NB4 (cell line): ENCODE results near the gene GXYLT2.
A peak's percentile ranks its signal among the peaks of the same experiment; 100 is the strongest.

Source experiments
- DNase-seq: peaks from one replicate; pipeline ENCODE4 v3.0.0; 2010; ENCODE audit warnings: low read depth
- H3K4me3 ChIP-seq: one replicate; pipeline ENCODE4 v1.5.1; 2011; ENCODE audit warnings: mild to moderate bottlenecking, low read depth, low read length, moderate library complexity
- CTCF ChIP-seq: IDR thresholded peaks from one replicate; pipeline ENCODE4 v1.5.1; 2012; ENCODE audit warnings: low read depth, low read length
- MAX ChIP-seq: IDR thresholded peaks from 2 replicates; pipeline ENCODE4 v1.6.1; 2011; ENCODE audit warnings: low read depth, low read length
- MYC ChIP-seq: IDR thresholded peaks from 2 replicates; pipeline ENCODE4 v1.6.1; 2011; ENCODE audit warnings: low read depth, low read length
- POLR2A ChIP-seq: IDR thresholded peaks from 2 replicates; pipeline ENCODE4 v1.6.1; 2011; ENCODE audit warnings: mild to moderate bottlenecking; ENCODE audit not compliant: insufficient read length; ENCODE audit errors: extremely low read depth

Gene GXYLT2

GRCh38 chr3:72887705-72888545, at the start of gene GXYLT2:
GXYLT2 (plus strand) TSS chr3:72888046; CDS start chr3:72888234, 188 bp downstream.
- peak; percentile 71 for DNase-seq
- H3K4me3 ChIP-seq = peak within 1 kb of the TSS; percentile 54
- no peak for TF ChIP-seq MYC
- no peak for TF ChIP-seq POLR2A
- no peak for TF ChIP-seq CTCF
- TF ChIP-seq MAX = no peak

GRCh38 chr3:72839057-72839456, 48.8 kb upstream of the GXYLT2 start:
- no peak for DNase-seq
- H3K4me3 ChIP-seq = no peak overlapping the region
- TF ChIP-seq MAX = no peak
- no peak for TF ChIP-seq MYC
- no peak for TF ChIP-seq CTCF
- TF ChIP-seq POLR2A = no peak

GRCh38 chr3:72844436-72844993, 43.3 kb upstream of the GXYLT2 start:
- DNase-seq = no peak
- no peak for TF ChIP-seq CTCF
- TF ChIP-seq MYC = no peak
- TF ChIP-seq MAX = no peak
- TF ChIP-seq POLR2A = no peak
- H3K4me3 ChIP-seq = no peak overlapping the region

- H3K4me3 ChIP-seq = no peak overlapping the region
- no peak for TF ChIP-seq CTCF
- no peak for TF ChIP-seq MYC
- TF ChIP-seq MAX = no peak
- TF ChIP-seq POLR2A = no peak
- no peak for DNase-seq
These were observed 41.7 kb upstream of the GXYLT2 start for GRCh38 chr3:72846166-72846565.

GRCh38 chr3:72847282-72847681, 40.6 kb upstream of the GXYLT2 start:
- H3K4me3 ChIP-seq = peak overlapping the region; percentile 82
- no peak for DNase-seq
- TF ChIP-seq MYC (no peak), CTCF (no peak), POLR2A (no peak), MAX (no peak)
